ENCODE results near the gene RGS19. TPM values are rescaled to one million over a fixed set of nuclear protein-coding genes. Genes with fewer than 3 reads are reported as not detected.

The RGS19 gene
- total and polyA plus RNA-seq, 2 of the 8 experiments (the other 6 are each of a cell fraction or from before 2014, with no cell fraction given): 12.7 to 16.8 TPM

DNA sequence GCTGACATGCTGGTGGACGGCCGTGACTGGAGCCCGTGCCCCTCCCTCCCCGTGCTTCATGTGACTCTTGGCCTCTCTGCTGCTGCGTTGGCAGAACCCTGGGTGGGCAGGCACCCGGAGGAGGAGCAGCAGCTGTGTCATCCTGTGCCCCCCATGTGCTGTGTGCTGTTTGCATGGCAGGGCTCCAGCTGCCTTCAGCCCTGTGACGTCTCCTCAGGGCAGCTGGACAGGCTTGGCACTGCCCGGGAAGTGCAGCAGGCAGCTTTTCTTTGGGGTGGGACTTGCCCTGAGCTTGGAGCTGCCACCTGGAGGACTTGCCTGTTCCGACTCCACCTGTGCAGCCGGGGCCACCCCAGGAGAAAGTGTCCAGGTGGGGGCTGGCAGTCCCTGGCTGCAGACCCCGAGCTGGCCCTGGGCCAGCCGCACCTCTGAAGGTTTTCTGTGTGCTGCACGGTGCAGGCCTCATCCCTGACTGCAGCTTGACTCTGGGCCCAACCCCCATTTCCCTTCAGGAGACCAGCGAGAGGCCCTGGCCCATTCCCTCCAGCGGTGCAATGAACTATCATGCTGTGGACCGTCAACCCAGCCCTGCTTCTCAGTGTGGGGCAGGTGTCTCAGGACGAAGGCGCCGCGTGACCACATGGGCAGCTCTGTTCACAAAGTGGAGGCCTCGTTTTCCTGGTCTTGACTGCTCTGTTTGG, 19.9 kb upstream of the RGS19 start:
- H3K9me3 ChIP-seq (ENCODE audit: insufficient read depth in 2 of 2, low read depth in 1 of 2, low read length in 1 of 2): no peaks in the 10 kb centered on the region
- no peak overlapping the region; the same call in 1 of the 2 replicates for H4K8ac ChIP-seq (ENCODE audit: extremely low read depth, insufficient read depth, low read length)
- H3K36me3 ChIP-seq (ENCODE audit: control insufficient read depth in 2 of 4, insufficient read depth in 4 of 4, low read length in 3 of 4): no peaks in the 10 kb centered on the region
- no peak overlapping the region for H2AK5ac ChIP-seq (ENCODE audit: low read depth, low read length)
- no peak overlapping the region for H2BK120ac ChIP-seq (replicated peaks; ENCODE audit: low read depth, low read length)
- ChIA-PET CTCF (ENCODE audit: partially characterized antibody) (interaction anchor here (0.6 to 5.0 kb wide), 11 partner anchors 7 to 160 kb away, joined by 3 to 41 read pairs (median 4); partner anchors contain the start of gene LKAAEAR1), POLR2A (ENCODE audit: partially characterized antibody) (interaction anchor here (1.1 kb wide), 2 partner anchors 9 to 15 kb away, joined by 3 to 5 read pairs; partner anchors contain the start of gene LKAAEAR1)
- no peak overlapping the region for H3K4me2 ChIP-seq (ENCODE audit: insufficient read depth in 1 of 2, low read depth in 2 of 2, low read length in 2 of 2)
- no peak overlapping the region for H3K4ac ChIP-seq (replicated peaks; ENCODE audit: insufficient read length, low read depth, low read length)
- no peak overlapping the region for H3K27ac ChIP-seq (ENCODE audit: low read depth, low read length)
- no peak overlapping the region for H2BK15ac ChIP-seq (ENCODE audit: low read length)
- H3K23ac ChIP-seq (ENCODE audit: insufficient read length): no peak overlapping the region
- no peak overlapping the region for H3K4me3 ChIP-seq (ENCODE audit: extremely low read depth in 1 of 4, insufficient read depth in 2 of 4, low read depth in 3 of 4, low read length in 4 of 4)
- peak overlapping the region; percentile 27; the same call in 1 of the 2 replicates for H2BK12ac ChIP-seq (ENCODE audit: low read depth, low read length)
- peaks cover 7% of the 10 kb centered on the region; the same call in 1 of the 2 replicates for H3K23me2 ChIP-seq (ENCODE audit: low read depth, low read length)
- no peaks in the 10 kb centered on the region for H3K79me2 ChIP-seq (ENCODE audit: control insufficient read depth in 1 of 2, insufficient read depth in 2 of 2, low read length in 2 of 2)
- WGBS, 2 experiments (ENCODE audit: extremely low coverage in 1 of 2, insufficient coverage in 1 of 2, insufficient read length in 1 of 2, insufficient replicate concordance in 2 of 2, low coverage in 1 of 2, low lambda C conversion rate in 2 of 2, missing lambda C conversion rate in 1 of 2): 85% methylated on average over 21 of the region's 21 CpGs; no CpG with 5 or more reads in 1 of the 2 experiments
- H3K79me1 ChIP-seq (ENCODE audit: low read depth, low read length): no peaks in the 10 kb centered on the region
- H3K14ac ChIP-seq (ENCODE audit: insufficient read length): no peak overlapping the region
- peaks cover 2 to 26% (median 21%) of the 10 kb centered on the region in 4 experiments for H3K27me3 ChIP-seq (replicated peaks in 1 of 4; ENCODE audit: control insufficient read depth in 3 of 4, extremely low read depth in 1 of 4, insufficient read depth in 3 of 4, low read length in 3 of 4)
- H2AFZ ChIP-seq (ENCODE audit: low read length): no peak overlapping the region
- H3K4me1 ChIP-seq (replicated peaks in 1 of 4; ENCODE audit: control insufficient read depth in 3 of 4, insufficient read depth in 4 of 4, low read length in 3 of 4): peaks cover 0 to 8% (median 3%) of the 10 kb centered on the region in 4 experiments; a peak in 3 of 7 replicates
- H4K91ac ChIP-seq (replicated peaks; ENCODE audit: insufficient read length, low read length): no peak overlapping the region
- FAIRE-seq (no peak), DNase-seq (ENCODE audit: low read depth in 1 of 2, low spot score in 2 of 2) (no peak)
- H4K5ac ChIP-seq (ENCODE audit: insufficient read length, low read depth, low read length): no peak overlapping the region
- H4K20me1 ChIP-seq (replicated peaks in 1 of 2; ENCODE audit: control insufficient read depth in 1 of 2, insufficient read depth in 2 of 2, low read length in 2 of 2): peaks cover 0 to 3% of the 10 kb centered on the region in 2 experiments
- no peak overlapping the region for H3K56ac ChIP-seq (replicated peaks; ENCODE audit: insufficient read length, low read depth, low read length)
- H2BK5ac ChIP-seq (ENCODE audit: low read depth, low read length): no peak overlapping the region
- no peak overlapping the region for H2BK20ac ChIP-seq (ENCODE audit: low read length)
- H3K18ac ChIP-seq (ENCODE audit: extremely low read depth, low read length): no peak overlapping the region
- no peak overlapping the region; a peak in 1 of 7 replicates for H3K9ac ChIP-seq (replicated peaks in 1 of 4; ENCODE audit: extremely low read depth in 1 of 4, low read depth in 3 of 4, low read length in 3 of 4)
